Neural crest cell (in vitro differentiated cells): ENCODE measurements around the gene SPINT1. TPM values are rescaled to one million over a fixed set of nuclear protein-coding genes. Genes with fewer than 3 reads are reported as not detected.

Experiments used
- DNase-seq: peaks from one replicate; pipeline ENCODE4 v3.0.0; 2021; ENCODE audit warnings: low read depth, mixed read lengths, low spot score
- H3K27ac Mint-ChIP-seq: one replicate; pipeline ENCODE4 v1.8.0; 2021; ENCODE audit warnings: mild to moderate bottlenecking, mixed read lengths; ENCODE audit not compliant: unreplicated experiment
- H3K27me3 Mint-ChIP-seq: 2 replicates; pipeline ENCODE4 v1.8.0; 2021; ENCODE audit warnings: low read depth, mild to moderate bottlenecking, mixed read lengths
- H3K36me3 Mint-ChIP-seq: 2 replicates; pipeline ENCODE4 v1.8.0; 2021; ENCODE audit warnings: low read depth, mild to moderate bottlenecking, mixed read lengths
- H3K4me1 Mint-ChIP-seq: 2 replicates; pipeline ENCODE4 v1.8.0; 2021; ENCODE audit warnings: mixed read lengths
- H3K4me3 Mint-ChIP-seq: one replicate; pipeline ENCODE4 v1.8.0; 2021; ENCODE audit warnings: mild to moderate bottlenecking, mixed read lengths
- H3K9me3 Mint-ChIP-seq: 2 replicates; pipeline ENCODE4 v1.8.0; 2021; ENCODE audit warnings: mixed read lengths
- CTCF ChIP-seq: fragments of 200-600 bp; sonication (generic); conservative IDR thresholded peaks from 2 replicates; pipeline ENCODE4 v1.5.0; 2021; ENCODE audit warnings: antibody characterized with exemption, mild to moderate bottlenecking
- total RNA-seq: library from RNA; stranded (reverse); gene quantifications from 2 replicates; pipeline ENCODE4 v1.2.1, GENCODE V29; 2021

Gene SPINT1
- total RNA-seq, 1 donor from 2014 or later: 1.0 TPM

- H3K4me1 Mint-ChIP-seq: peaks cover 5% of the 10 kb centered on the region
- H3K27ac Mint-ChIP-seq: no peak overlapping the region
- H3K27me3 Mint-ChIP-seq: peaks cover 34% of the 10 kb centered on the region
- H3K36me3 Mint-ChIP-seq: no peaks in the 10 kb centered on the region
- no peak for DNase-seq
- no peak for TF ChIP-seq CTCF
- peak overlapping the region; percentile 75 for H3K4me3 Mint-ChIP-seq
- no peaks in the 10 kb centered on the region for H3K9me3 Mint-ChIP-seq
These were observed 29.2 kb downstream of the SPINT1 start for GRCh38 chr15:40872791-40873693.

DNA sequence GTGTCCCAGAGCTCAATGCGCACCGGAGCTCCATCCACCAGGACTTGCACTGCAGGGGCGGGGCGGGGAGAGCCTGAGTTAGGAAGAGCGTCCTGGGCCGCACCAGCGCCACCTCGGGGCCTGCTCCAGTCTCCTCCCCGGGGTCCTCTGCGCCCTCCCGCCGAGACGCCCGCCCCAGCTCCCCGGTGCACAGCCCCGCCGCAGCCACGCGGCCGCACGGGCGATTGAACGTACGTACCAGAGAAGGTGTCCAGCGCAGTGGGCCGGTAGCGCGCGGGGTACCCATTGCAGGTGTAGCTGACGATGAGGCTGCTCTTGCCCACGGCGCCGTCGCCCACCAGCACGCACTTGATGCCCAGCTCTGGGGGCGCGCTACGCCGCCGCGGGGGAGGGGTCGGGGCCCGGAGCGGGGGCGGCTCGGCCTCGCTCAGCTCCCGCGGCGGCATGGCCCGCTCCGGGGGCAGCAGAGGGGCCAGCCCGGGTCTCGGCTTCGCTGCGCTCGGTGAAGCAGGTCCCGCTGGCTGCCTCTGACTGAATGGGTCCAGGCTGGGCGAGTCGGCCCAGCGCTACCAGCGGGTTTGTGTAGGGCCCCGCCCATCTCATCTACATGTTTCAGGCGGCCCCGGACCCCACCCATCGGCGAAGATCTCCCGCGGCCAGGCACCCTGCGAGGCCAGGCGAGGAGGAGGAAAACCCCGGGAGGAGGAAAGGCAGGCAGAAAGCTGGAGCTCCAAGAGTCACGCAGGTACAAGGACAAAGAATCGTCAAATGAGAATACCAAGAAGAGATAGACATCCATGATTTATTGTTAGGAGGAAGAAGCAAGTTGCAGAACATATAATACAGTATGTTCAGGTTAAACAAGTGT is 30.1 kb downstream of the SPINT1 start, which contains the start of gene RHOV:
Gene RHOV (minus strand): TSS at position 541 of the 868 bp plus-strand sequence. CDS start 95 bp downstream, at position 446.
- Mint-ChIP-seq H3K27me3 (peaks cover 34% of the 10 kb centered on the region), H3K27ac (no peak within 1 kb of the TSS), H3K4me1 (peaks cover 5% of the 10 kb centered on the region), H3K36me3 (no peaks in the 10 kb centered on the region), H3K9me3 (no peaks in the 10 kb centered on the region), H3K4me3 (peak within 1 kb of the TSS; percentile 80)
- TF ChIP-seq CTCF: peak; percentile 58
- peak; percentile 57 for DNase-seq

DNA sequence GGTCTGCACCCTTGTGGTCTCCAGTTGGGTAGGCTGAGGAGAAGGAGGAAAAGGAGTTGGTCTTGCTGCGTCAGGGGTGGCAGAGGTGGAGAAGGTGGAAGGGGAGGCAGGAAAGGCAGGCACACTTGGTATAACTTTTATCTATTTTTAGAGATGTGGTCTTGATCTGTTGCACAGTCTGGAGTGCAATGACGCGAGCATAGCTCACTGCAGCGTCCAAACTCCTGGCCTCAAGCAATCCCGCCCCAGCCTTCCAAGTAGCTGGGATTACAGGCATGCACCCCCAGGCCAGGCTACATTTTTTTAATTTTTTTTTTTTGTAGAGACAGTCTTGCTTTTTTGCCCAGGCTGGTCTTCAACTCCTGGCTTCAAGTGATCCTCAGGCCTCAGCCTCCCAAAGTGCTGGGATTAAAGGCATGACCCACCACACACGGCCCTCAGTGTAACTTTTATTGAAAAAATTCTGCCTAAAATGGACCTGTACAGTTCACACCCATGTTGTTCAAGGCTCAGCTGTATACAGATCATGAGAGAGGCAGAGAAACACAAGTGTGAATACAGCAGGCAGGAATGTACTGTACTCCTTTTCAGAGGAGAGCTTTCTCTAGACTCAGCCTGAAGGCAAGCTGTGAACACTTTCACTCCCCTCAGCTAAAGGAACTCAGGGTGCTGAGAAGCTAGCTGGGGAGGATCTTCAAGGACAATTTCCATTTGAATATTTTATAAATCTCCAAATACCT is 32.3 kb downstream of the SPINT1 start:
- peak overlapping the region; percentile 45 for H3K4me3 Mint-ChIP-seq
- no peaks in the 10 kb centered on the region for H3K36me3 Mint-ChIP-seq
- no peak overlapping the region for H3K27ac Mint-ChIP-seq
- no peak for TF ChIP-seq CTCF
- no peaks in the 10 kb centered on the region for H3K9me3 Mint-ChIP-seq
- peaks cover 5% of the 10 kb centered on the region for H3K4me1 Mint-ChIP-seq
- no peak for DNase-seq
- peaks cover 29% of the 10 kb centered on the region for H3K27me3 Mint-ChIP-seq

GRCh38 chr15:40877694-40878093 is 33.8 kb downstream of the SPINT1 start:
- H3K27ac Mint-ChIP-seq: no peak overlapping the region
- no peaks in the 10 kb centered on the region for H3K36me3 Mint-ChIP-seq
- TF ChIP-seq CTCF: no peak
- H3K9me3 Mint-ChIP-seq: no peaks in the 10 kb centered on the region
- peaks cover 5% of the 10 kb centered on the region for H3K4me1 Mint-ChIP-seq
- H3K4me3 Mint-ChIP-seq: no peak overlapping the region
- peaks cover 19% of the 10 kb centered on the region for H3K27me3 Mint-ChIP-seq
- DNase-seq: no peak

DNA sequence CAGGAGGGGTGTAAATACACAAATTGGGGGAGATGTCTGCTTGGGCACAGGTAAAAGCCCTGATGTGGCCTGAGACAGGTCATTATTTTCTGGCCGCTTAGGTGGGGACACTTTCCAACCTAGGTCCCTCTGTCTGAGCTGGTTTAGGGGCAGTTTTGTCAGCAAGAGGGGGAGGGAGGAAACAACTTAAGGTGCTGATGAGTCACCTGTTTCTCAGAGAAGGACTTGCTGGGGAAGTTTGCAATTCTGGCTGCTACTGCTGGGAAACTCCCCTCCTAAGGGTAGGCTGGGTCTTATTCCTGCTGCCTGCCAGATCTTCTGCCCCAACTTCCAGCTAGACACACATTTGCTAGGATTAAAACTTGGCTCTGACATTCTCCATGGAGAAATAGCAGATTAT is 34.9 kb downstream of the SPINT1 start:
- Mint-ChIP-seq H3K4me3 (no peak overlapping the region), H3K9me3 (no peaks in the 10 kb centered on the region), H3K27ac (no peak overlapping the region), H3K36me3 (no peaks in the 10 kb centered on the region), H3K27me3 (peaks cover 12% of the 10 kb centered on the region), H3K4me1 (peaks cover 5% of the 10 kb centered on the region)
- TF ChIP-seq CTCF: no peak
- DNase-seq: no peak
